GM18907 (cell line): Measurements from ENCODE around the gene BABAM2.
"Not testable (repeated sequence)": the region's sequence is repeated elsewhere in the genome, so short reads cannot be mapped to it uniquely, and the experiment has no call there.

Source experiments
- ATAC-seq: cut with Tn5 transposase; IDR thresholded peaks from one replicate; pipeline ENCODE4 v1.9.1; 2021; ENCODE audit warnings: mild to moderate bottlenecking, moderate library complexity; ENCODE audit not compliant: unreplicated experiment

The BABAM2 gene

GRCh38 chr2:27940982-27941381 is 50.5 kb downstream of the BABAM2 start:
- ATAC-seq: no peak

- no peak for ATAC-seq
Measured at GRCh38 chr2:27942612-27943547, 52.4 kb downstream of the BABAM2 start.

GRCh38 chr2:27946530-27947060 is 56.1 kb downstream of the BABAM2 start:
- no peak for ATAC-seq

GRCh38 chr2:27952070-27952469 is 61.5 kb downstream of the BABAM2 start:
- no peak for ATAC-seq

GRCh38 chr2:27953077-27953476 is 62.5 kb downstream of the BABAM2 start:
- ATAC-seq: no peak

- no peak for ATAC-seq
Measured at GRCh38 chr2:27954221-27954673, 63.7 kb downstream of the BABAM2 start.

GRCh38 chr2:27954771-27955383 is 64.3 kb downstream of the BABAM2 start:
- peak; percentile 60 for ATAC-seq

GRCh38 chr2:27955384-27956161 is 65.0 kb downstream of the BABAM2 start:
- no peak for ATAC-seq

- no peak for ATAC-seq
Measured at GRCh38 chr2:27956888-27957287, 66.4 kb downstream of the BABAM2 start.

GRCh38 chr2:27958711-27959378 is 68.3 kb downstream of the BABAM2 start:
- no peak for ATAC-seq

GRCh38 chr2:27959496-27959895 is 69.0 kb downstream of the BABAM2 start:
- no peak for ATAC-seq

- no peak for ATAC-seq
Measured at GRCh38 chr2:27960237-27960912, 69.8 kb downstream of the BABAM2 start.

- no peak for ATAC-seq
Measured at GRCh38 chr2:27962006-27962405, 71.5 kb downstream of the BABAM2 start.

GRCh38 chr2:27963472-27963871 is 72.9 kb downstream of the BABAM2 start:
- no peak for ATAC-seq

GRCh38 chr2:27964067-27964466 is 73.5 kb downstream of the BABAM2 start:
- ATAC-seq: no peak

GRCh38 chr2:27965841-27966240 is 75.3 kb downstream of the BABAM2 start:
- ATAC-seq: no peak

GRCh38 chr2:27966466-27966865 is 75.9 kb downstream of the BABAM2 start:
- no peak for ATAC-seq

- no peak for ATAC-seq
Measured at GRCh38 chr2:27967076-27967475, 76.5 kb downstream of the BABAM2 start.

GRCh38 chr2:27968045-27968444 is 77.5 kb downstream of the BABAM2 start:
- not testable (repeated sequence) for ATAC-seq

GRCh38 chr2:27968957-27969356 is 78.4 kb downstream of the BABAM2 start:
- not testable (repeated sequence) for ATAC-seq
